ENCODE data around the gene RPTOR. TPM values are rescaled to one million over a fixed set of nuclear protein-coding genes. Genes with fewer than 3 reads are reported as not detected.

RPTOR gene
- total RNA-seq, 2 experiments from 2014 or later: 48.1 to 87.8 TPM

DNA sequence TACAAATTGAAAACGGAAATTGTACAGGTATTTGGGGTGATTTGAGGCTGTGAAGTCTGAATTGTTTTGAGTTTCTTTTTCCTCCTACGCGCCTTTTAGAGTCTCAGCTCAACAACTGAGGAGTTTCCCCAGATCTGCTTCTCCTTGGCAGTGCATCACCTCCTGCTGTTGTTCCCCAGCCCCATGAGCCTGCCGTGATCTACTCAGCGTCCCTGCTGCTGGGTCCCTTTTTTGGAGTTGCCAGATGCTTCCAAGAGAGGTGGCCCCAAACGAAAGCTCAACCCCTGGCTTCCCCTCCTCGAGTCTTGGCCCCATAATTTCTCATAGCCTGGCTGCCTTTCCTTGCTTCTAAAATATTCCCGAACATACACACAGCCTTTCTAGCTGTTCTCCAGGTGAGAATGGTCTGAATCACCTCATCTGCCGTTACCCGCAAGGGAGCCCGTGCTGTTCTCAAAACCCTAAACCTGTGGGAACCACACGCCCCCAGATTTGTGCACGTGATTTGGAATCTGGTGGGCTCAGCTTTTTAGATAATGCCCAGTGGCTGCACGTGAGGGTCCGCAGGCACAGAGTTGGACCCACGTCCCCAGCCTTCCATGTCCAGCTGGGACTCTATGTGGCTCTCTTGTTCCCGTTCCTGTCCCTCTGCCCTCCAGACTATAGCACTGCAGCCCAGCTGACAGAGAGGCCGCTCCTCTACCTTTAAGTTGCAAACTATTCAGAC, 267.9 kb downstream of the RPTOR start:
- CTCF ChIA-PET (ENCODE audit: unreplicated experiment): no interaction called here
- intact Hi-C loops (cut with micrococcal nuclease; ENCODE audit: unreplicated experiment): no loop called here
- H3K27ac ChIP-seq (ENCODE audit: low read depth, low read length, poor library complexity, severe bottlenecking): no peak overlapping the region
- no TSS peak for BruUV-seq (replicated peaks)
- H3K4me1 ChIP-seq (ENCODE audit: insufficient read depth, low read length, poor library complexity, severe bottlenecking): no peaks in the 10 kb centered on the region
- H3K4me3 ChIP-seq (ENCODE audit: low read depth, low read length, poor library complexity, severe bottlenecking): no peak overlapping the region
- H2AFZ ChIP-seq (ENCODE audit: low read length): no peak overlapping the region
- H3K4me2 ChIP-seq (ENCODE audit: low read length): no peak overlapping the region
- no peak for DNase-seq (ENCODE audit: low spot score)
- no peaks in the 10 kb centered on the region for H3K79me2 ChIP-seq (ENCODE audit: insufficient read depth, low read depth, low read length)
- POLR2A ChIA-PET: no interaction called here
- no peaks in the 10 kb centered on the region for H4K20me1 ChIP-seq (ENCODE audit: insufficient read depth, low read length)
- no peak for TF ChIP-seq EZH2phosphoT487 (IDR thresholded peaks at IDR 0.05; ENCODE audit: borderline replicate concordance, low read depth, low read length)
- TF ChIP-seq, protein P1, sequence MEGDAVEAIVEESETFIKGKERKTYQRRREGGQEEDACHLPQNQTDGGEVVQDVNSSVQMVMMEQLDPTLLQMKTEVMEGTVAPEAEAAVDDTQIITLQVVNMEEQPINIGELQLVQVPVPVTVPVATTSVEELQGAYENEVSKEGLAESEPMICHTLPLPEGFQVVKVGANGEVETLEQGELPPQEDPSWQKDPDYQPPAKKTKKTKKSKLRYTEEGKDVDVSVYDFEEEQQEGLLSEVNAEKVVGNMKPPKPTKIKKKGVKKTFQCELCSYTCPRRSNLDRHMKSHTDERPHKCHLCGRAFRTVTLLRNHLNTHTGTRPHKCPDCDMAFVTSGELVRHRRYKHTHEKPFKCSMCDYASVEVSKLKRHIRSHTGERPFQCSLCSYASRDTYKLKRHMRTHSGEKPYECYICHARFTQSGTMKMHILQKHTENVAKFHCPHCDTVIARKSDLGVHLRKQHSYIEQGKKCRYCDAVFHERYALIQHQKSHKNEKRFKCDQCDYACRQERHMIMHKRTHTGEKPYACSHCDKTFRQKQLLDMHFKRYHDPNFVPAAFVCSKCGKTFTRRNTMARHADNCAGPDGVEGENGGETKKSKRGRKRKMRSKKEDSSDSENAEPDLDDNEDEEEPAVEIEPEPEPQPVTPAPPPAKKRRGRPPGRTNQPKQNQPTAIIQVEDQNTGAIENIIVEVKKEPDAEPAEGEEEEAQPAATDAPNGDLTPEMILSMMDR (conservative IDR thresholded peaks at IDR 0.05; ENCODE audit: low read length): no peak
- H3K36me3 ChIP-seq (ENCODE audit: insufficient read depth, low read length): peaks cover 14% of the 10 kb centered on the region; the same call in 1 of the 2 replicates
- no peaks in the 10 kb centered on the region for H3K9me2 ChIP-seq (ENCODE audit: insufficient read depth, low read length)
- H3K9me3 ChIP-seq (ENCODE audit: low read length): peaks cover 3% of the 10 kb centered on the region; the same call in 1 of the 2 replicates

DNA sequence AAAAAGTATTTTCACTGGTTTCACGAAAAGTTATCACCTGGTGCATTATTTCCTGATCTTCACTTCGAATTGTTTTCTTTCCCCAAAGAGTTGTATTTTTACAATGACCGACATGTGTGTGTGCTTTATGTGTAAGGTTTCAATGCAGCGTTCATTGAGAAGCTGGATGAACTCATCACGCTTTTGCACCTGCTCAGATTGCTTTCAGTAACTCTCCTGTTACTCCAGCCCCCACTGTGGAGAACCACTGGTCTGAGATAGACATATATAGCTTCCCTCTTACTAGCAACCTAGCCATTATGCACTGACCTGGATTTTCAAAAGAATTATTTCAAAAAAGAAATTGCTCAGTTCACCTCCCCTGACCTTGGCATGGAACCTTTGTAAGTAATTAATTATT, 268.7 kb downstream of the RPTOR start:
- Histone ChIP-seq H4K20me1 (ENCODE audit: insufficient read depth, low read length) (no peaks in the 10 kb centered on the region), H3K9me2 (ENCODE audit: insufficient read depth, low read length) (no peaks in the 10 kb centered on the region), H3K4me3 (ENCODE audit: low read depth, low read length, poor library complexity, severe bottlenecking) (no peak overlapping the region), H3K9me3 (ENCODE audit: low read length) (no peaks in the 10 kb centered on the region), H2AFZ (ENCODE audit: low read length) (no peak overlapping the region), H3K27ac (ENCODE audit: low read depth, low read length, poor library complexity, severe bottlenecking) (no peak overlapping the region), H3K4me1 (ENCODE audit: insufficient read depth, low read length, poor library complexity, severe bottlenecking) (no peaks in the 10 kb centered on the region), H3K4me2 (ENCODE audit: low read length) (no peak overlapping the region), H3K79me2 (ENCODE audit: insufficient read depth, low read depth, low read length) (no peaks in the 10 kb centered on the region), H3K36me3 (ENCODE audit: insufficient read depth, low read length) (peaks cover 14% of the 10 kb centered on the region; the same call in 1 of the 2 replicates)
- ChIA-PET POLR2A (interaction anchor here (0.6 kb wide), 1 partner anchor 409 kb away, joined by 5 read pairs; the partner anchor contains the start of gene CEP131), CTCF (ENCODE audit: unreplicated experiment) (no interaction called here)
- DNase-seq (ENCODE audit: low spot score): no peak
- intact Hi-C loops (cut with micrococcal nuclease; ENCODE audit: unreplicated experiment): no loop called here
- TF ChIP-seq, protein P1 (conservative IDR thresholded peaks at IDR 0.05; ENCODE audit: low read length): no peak
- TF ChIP-seq EZH2phosphoT487 (IDR thresholded peaks at IDR 0.05; ENCODE audit: borderline replicate concordance, low read depth, low read length): no peak
- BruUV-seq (replicated peaks): no TSS peak

DNA sequence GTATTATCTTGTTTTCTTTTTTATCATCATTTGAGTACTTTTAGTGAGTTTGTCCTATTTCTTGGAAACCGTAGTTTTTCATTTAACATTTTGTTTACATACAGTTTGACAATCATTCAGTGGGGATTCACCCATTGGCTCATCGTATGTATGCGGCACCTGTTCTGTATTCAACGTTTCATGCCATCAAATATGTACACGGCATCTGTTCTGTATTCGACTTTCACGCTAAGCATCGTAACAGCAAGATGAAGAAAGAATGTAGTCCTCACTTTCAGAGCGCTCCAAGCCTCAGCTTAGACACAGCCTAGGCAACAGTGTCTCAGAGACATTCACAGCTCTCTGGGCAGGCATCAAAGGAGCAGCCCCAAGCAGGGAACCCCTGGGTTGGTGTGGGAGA, 269.9 kb downstream of the RPTOR start:
- no peaks in the 10 kb centered on the region for H3K79me2 ChIP-seq (ENCODE audit: insufficient read depth, low read depth, low read length)
- no TSS peak for BruUV-seq (replicated peaks)
- 0 out of 2 replicates have a peak, but pooled peaks cover 11% of the 10 kb centered on the region for H3K36me3 ChIP-seq (ENCODE audit: insufficient read depth, low read length)
- intact Hi-C loops (cut with micrococcal nuclease; ENCODE audit: unreplicated experiment): no loop called here
- H3K4me1 ChIP-seq (ENCODE audit: insufficient read depth, low read length, poor library complexity, severe bottlenecking): no peaks in the 10 kb centered on the region
- TF ChIP-seq, protein P1 (conservative IDR thresholded peaks at IDR 0.05; ENCODE audit: low read length): no peak
- TF ChIP-seq EZH2phosphoT487 (IDR thresholded peaks at IDR 0.05; ENCODE audit: borderline replicate concordance, low read depth, low read length): no peak
- H3K9me3 ChIP-seq (ENCODE audit: low read length): no peaks in the 10 kb centered on the region
- no peak overlapping the region for H3K4me3 ChIP-seq (ENCODE audit: low read depth, low read length, poor library complexity, severe bottlenecking)
- H3K27ac ChIP-seq (ENCODE audit: low read depth, low read length, poor library complexity, severe bottlenecking): no peak overlapping the region
- no peak overlapping the region for H3K4me2 ChIP-seq (ENCODE audit: low read length)
- H2AFZ ChIP-seq (ENCODE audit: low read length): no peak overlapping the region
- H4K20me1 ChIP-seq (ENCODE audit: insufficient read depth, low read length): no peaks in the 10 kb centered on the region
- ChIA-PET CTCF (ENCODE audit: unreplicated experiment) (no interaction called here), POLR2A (no interaction called here)
- no peaks in the 10 kb centered on the region for H3K9me2 ChIP-seq (ENCODE audit: insufficient read depth, low read length)
- no peak for DNase-seq (ENCODE audit: low spot score)

Data from OCI-LY7 (cell line).